GM20000 (cell line): ENCODE results near the gene WDHD1.
"Not testable (repeated sequence)": the region's sequence is repeated elsewhere in the genome, so short reads cannot be mapped to it uniquely, and the experiment has no call there.

Experiments used
- DNase-seq: peaks from one replicate; pipeline ENCODE4 v3.0.0; 2012; ENCODE audit warnings: low spot score
- TF ChIP-seq, protein P1 (sequence below): IDR thresholded peaks from 2 replicates; pipeline ENCODE4 v1.5.1; 2012; ENCODE audit warnings: mild to moderate bottlenecking, control low read depth; ENCODE audit errors: extremely low read depth, missing control alignments

WDHD1 gene

DNA sequence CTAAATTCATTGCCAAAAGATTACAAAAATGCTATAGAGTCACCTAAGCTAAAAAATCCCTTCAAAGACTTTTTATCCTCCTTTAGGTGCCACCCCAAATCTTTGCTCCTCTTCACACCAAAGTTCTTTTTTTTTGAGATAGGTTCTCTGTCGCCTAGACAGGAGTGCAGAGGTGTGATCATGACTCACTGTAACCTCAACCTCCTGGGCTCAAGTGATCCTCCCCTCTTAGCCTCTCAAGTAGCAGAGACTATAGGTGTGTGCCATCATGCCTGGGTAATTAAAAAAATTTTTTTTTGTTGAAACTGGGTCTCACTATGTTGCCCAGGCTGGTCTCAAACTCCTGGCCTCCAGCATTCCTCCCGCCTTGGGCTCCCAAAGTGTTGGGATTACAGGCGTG lies 47.9 kb downstream of the WDHD1 start:
- DNase-seq: no peak
- TF ChIP-seq, protein P1, sequence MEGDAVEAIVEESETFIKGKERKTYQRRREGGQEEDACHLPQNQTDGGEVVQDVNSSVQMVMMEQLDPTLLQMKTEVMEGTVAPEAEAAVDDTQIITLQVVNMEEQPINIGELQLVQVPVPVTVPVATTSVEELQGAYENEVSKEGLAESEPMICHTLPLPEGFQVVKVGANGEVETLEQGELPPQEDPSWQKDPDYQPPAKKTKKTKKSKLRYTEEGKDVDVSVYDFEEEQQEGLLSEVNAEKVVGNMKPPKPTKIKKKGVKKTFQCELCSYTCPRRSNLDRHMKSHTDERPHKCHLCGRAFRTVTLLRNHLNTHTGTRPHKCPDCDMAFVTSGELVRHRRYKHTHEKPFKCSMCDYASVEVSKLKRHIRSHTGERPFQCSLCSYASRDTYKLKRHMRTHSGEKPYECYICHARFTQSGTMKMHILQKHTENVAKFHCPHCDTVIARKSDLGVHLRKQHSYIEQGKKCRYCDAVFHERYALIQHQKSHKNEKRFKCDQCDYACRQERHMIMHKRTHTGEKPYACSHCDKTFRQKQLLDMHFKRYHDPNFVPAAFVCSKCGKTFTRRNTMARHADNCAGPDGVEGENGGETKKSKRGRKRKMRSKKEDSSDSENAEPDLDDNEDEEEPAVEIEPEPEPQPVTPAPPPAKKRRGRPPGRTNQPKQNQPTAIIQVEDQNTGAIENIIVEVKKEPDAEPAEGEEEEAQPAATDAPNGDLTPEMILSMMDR: no peak

DNA sequence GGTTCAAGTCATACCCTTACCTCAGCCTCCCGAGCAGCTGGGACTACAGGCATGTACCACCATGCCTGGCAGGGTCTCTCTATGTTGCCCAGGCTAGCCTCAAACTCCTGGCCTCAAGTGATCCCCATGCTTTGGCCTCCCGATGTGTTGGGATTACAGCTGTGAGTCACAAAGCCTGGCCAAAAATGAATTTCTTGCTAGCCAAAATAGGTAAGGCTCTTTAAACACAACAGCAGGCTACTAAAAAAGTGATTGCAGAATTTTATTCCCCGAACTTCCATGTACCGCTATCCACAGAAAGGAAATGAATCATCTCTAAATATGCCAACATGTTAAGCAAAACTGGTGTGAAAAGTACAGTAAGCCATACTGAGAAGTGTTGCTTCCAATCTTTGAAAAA lies 50.6 kb downstream of the WDHD1 start:
- TF ChIP-seq, protein P1: no peak
- no peak for DNase-seq

DNA sequence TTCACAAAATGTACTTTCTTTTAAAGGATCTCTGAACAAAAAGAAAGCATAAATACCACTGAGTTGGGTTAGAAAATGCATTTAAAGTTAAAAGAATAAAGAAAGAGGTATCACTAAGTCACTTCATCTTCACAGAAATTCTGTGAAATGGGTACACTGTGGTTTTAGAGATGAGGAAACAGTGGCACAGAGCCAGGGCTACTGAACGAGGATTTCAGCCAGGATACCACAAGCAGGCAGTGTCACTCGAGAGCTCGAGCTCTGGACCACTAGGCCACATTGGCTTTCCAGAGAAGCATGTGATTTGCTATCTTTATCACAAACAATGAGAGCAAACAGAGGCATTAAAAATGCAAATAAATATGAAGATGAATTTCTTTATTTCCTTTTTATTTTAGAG lies 51.0 kb downstream of the WDHD1 start:
- DNase-seq: no peak

DNA sequence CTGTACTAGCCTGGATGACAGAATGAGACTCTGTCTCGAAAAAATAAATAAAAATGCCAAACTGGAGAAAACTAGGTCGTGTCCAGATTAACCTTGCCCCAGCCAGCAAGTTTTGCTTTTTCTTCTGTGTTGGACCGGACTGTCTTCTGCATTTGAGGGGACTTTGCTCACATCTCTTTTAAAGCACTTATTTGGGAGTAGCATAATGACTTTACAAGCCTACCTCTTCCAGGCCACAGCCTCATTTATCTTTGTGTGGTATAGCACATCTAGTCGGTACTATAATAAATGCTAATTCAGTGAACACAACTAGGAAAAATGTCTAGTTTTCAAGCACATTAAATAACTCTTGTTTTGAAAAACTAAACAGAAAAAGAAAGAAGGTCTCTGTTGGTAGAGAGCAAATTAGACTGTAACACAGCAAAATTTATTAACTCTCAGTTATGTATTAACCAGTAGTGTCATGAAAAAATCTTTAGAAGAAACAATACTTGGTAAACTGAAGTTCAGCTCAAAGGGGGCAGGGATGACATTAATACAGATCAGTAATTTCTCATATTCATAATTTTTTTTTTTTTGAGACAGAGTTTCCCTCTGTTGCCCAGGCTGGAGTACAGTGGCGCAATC lies 52.0 kb downstream of the WDHD1 start:
- TF ChIP-seq, protein P1: no peak
- DNase-seq: no peak

More for the DNA sequence above, 51.0 kb downstream of the WDHD1 start:
- TF ChIP-seq, protein P1: no peak

DNA sequence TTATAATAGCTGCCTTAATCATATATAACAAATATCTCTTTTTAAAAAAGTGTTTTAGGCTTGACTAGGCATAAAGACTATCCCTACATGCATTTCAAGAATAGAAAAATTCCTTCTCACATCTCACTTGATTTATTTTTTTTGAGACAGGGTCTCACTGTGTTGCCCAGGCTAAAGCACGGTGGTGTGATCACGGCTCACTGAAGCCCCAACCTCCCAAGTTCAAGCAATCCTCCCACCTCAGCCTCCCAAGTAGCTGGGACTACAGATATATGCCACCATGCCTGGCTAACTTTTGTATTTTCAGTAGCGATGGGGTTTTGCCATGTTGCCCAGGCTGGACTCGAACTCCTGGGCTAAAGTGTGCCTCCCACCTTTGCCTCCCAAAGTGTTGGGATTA lies 59.4 kb downstream of the WDHD1 start:
- no peak for DNase-seq
- TF ChIP-seq, protein P1: no peak

DNA sequence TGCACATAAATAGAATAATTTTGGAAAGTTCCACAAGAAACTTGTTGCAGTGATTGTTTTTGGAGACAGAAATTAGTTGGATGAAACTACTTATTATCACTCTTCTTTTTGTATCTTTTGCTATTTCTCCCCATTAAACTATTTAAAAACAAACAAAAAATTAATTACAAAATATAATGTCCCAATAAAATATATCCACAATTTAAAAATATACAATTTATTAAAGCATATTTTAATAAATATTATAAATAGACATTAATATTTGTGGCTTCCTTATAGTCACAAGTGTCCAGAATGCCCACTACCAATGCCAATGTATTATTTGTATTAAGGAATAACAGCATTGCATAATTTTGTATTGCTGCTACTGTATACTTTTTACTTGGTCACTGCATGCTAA lies 71.8 kb downstream of the WDHD1 start:
- TF ChIP-seq, protein P1: no peak
- no peak for DNase-seq

DNA sequence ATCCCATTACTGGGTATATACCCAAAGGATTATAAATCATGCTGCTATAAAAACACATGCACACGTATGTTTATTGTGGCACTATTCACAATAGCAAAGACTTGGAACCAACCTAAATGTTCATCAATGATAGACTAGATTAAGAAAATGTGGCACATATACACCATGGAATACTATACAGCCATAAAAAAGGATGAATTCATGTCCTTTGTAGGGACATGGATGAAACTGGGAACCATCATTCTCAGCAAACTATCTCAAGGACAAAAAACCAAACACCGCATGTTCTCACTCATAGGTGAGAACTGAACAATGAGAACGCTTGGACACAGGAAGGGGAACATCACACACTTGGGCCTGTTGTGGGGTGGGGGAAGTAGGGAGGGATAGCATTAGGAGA lies 73.3 kb downstream of the WDHD1 start:
- not testable (repeated sequence) for DNase-seq

DNA sequence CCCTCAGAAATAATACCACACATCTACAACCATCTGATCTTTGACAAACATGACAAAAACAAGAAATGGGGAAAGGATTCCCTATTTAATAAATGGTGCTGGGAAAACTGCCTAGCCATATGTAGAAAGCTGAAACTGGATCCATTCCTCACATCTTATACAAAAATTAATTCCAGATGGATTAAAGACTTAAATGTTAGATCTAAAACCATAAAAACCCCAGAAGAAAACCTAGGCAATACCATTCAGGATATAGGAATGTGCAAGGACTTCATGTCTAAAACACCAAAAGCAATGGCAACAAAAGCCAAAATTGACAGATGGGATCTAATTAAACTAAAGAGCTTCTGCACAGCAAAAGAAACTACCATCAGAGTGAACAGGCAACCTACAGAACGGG lies 74.1 kb downstream of the WDHD1 start:
- DNase-seq: not testable (repeated sequence)

DNA sequence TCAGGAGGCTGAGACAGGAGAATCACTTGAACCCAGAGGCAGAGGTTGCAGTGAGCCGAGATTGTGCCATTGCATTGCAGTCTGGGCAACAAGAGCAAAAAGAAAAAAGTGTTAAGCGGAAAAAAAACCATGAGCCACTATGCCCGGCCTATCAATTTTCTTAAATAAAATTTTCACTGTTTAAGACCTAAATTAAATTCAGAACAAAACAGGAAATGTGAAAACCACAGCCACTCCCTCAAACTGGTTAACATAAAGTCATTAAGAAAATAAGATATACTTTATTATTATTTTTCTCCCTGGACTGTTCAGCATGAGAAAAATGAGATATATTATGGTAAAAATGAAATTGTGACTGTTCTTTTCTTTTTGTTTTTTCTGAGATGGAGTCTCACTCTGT lies 79.7 kb downstream of the WDHD1 start:
- DNase-seq: no peak
- TF ChIP-seq, protein P1: no peak
